ENCODE results near the gene RIMS3. TPM values are rescaled to one million over a fixed set of nuclear protein-coding genes. Genes with fewer than 3 reads are reported as not detected.

RIMS3 gene
- total RNA-seq, 1 donor from 2014 or later: 4.6 TPM

- H3K36me3 ChIP-seq: no peaks in the 10 kb centered on the region
- H3K27ac ChIP-seq: no peak overlapping the region
- no peak for TF ChIP-seq CTCF (IDR thresholded peaks at IDR 0.05)
- DNase-seq (no peak), ATAC-seq (no peak)
- peaks cover 7% of the 10 kb centered on the region for H3K4me1 ChIP-seq
- H3K27me3 ChIP-seq (ENCODE audit: low read depth): no peaks in the 10 kb centered on the region
- H3K4me3 ChIP-seq: no peak overlapping the region
- intact Hi-C loops (cut with DNase I): no loop called here
- H3K9me3 ChIP-seq: no peaks in the 10 kb centered on the region
Observed at GRCh38 chr1:40679165-40679953, 13.9 kb upstream of the RIMS3 start.

- H3K36me3 ChIP-seq: no peaks in the 10 kb centered on the region
- H3K27me3 ChIP-seq (ENCODE audit: low read depth): no peaks in the 10 kb centered on the region
- DNase-seq (no peak), ATAC-seq (no peak)
- H3K4me3 ChIP-seq: no peak overlapping the region
- no peak for TF ChIP-seq CTCF (IDR thresholded peaks at IDR 0.05)
- H3K27ac ChIP-seq: no peak overlapping the region
- intact Hi-C loops (cut with DNase I): no loop called here
- H3K9me3 ChIP-seq: no peaks in the 10 kb centered on the region
- peaks cover 7% of the 10 kb centered on the region for H3K4me1 ChIP-seq
Observed at GRCh38 chr1:40676501-40676900, 11.0 kb upstream of the RIMS3 start.

- no peak overlapping the region for H3K27ac ChIP-seq
- intact Hi-C loops (cut with DNase I): no loop called here
- ATAC-seq: no peak
Observed at GRCh38 chr1:40673452-40673851, 8.0 kb upstream of the RIMS3 start.

GRCh38 chr1:40668769-40669525, 3.5 kb upstream of the RIMS3 start:
- DNase-seq (peak; percentile 85), ATAC-seq (peak; percentile 78 to 85)
- H3K4me3 ChIP-seq: peak overlapping the region; percentile 12
- TF ChIP-seq CTCF (IDR thresholded peaks at IDR 0.05): peak; percentile 98
- intact Hi-C loops (cut with DNase I): no loop called here
- H3K9me3 ChIP-seq: no peaks in the 10 kb centered on the region
- no peaks in the 10 kb centered on the region for H3K27me3 ChIP-seq (ENCODE audit: low read depth)
- H3K4me1 ChIP-seq: peaks cover 16% of the 10 kb centered on the region
- no peak overlapping the region for H3K27ac ChIP-seq
- no peaks in the 10 kb centered on the region for H3K36me3 ChIP-seq

More at GRCh38 chr1:40673452-40673851, 8.0 kb upstream of the RIMS3 start:
- Histone ChIP-seq H3K4me3 (no peak overlapping the region), H3K9me3 (no peaks in the 10 kb centered on the region), H3K4me1 (peaks cover 13% of the 10 kb centered on the region), H3K27me3 (ENCODE audit: low read depth) (no peaks in the 10 kb centered on the region), H3K36me3 (no peaks in the 10 kb centered on the region)
- TF ChIP-seq CTCF (IDR thresholded peaks at IDR 0.05): no peak
- no peak for DNase-seq

- no peaks in the 10 kb centered on the region for H3K36me3 ChIP-seq
- TF ChIP-seq CTCF (IDR thresholded peaks at IDR 0.05): no peak
- DNase-seq (no peak), ATAC-seq (no peak)
- no peaks in the 10 kb centered on the region for H3K27me3 ChIP-seq (ENCODE audit: low read depth)
- H3K4me1 ChIP-seq: peaks cover 16% of the 10 kb centered on the region
- no peak overlapping the region for H3K27ac ChIP-seq
- H3K4me3 ChIP-seq: peak overlapping the region; percentile 71
- intact Hi-C loops (cut with DNase I): no loop called here
- H3K9me3 ChIP-seq: no peaks in the 10 kb centered on the region
Observed at GRCh38 chr1:40664791-40665190, 691 bp downstream of the RIMS3 start.

All from lower lobe of right lung (tissue), 2 donors.